GM20000 (cell line): Measurements from ENCODE around the gene RFX4.

Source experiments
- DNase-seq: peaks from one replicate; pipeline ENCODE4 v3.0.0; 2012; ENCODE audit warnings: low spot score
- CTCF ChIP-seq: IDR thresholded peaks from 2 replicates; pipeline ENCODE4 v1.5.1; 2012; ENCODE audit warnings: mild to moderate bottlenecking, control low read depth; ENCODE audit errors: extremely low read depth, missing control alignments

Gene RFX4

GRCh38 chr12:106576848-106577247 lies 6.0 kb upstream of the RFX4 start:
- TF ChIP-seq CTCF, result no peak
- DNase-seq, result no peak

DNA sequence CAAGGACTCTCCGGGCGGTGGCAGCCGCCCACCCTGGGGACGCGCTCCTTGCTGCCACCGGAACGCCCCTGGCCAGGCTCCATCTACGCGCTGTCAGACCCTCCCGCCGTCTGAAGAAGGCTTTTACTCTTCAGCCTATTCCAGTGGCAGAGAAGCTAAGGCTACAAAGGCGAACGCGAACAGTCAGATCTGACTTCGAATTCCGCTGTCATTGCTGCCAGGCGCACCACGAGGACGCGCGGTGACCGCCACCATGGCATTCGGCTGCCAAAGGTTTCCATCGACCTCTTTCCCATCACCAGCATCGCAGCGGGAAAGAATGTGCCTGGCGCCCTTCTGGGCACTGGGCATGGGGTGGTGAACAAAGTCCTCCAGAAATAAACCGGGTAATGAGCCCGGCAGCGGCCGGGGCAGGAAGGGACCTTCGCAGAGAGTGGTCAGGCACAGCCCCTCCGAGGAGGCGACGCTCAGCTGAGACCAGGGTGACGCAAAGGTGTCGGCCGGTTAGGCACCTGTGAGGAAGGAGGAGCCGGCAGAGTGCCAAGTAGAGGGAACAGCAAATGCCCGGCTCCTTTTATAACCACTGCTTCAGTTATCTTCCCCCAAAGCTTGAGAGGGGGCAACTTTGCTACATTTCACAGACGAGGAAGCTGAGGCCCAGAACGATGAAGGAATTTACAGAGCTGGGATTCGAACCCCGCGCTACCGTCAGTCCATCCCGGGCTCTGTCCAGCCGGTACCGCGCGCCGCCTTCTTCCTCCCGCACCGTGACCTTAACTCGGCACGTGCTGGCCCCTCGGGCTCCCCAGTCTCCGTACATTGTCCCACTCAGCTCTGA lies 1.9 kb upstream of the RFX4 start:
- DNase-seq, result no peak
- no peak for TF ChIP-seq CTCF

- TF ChIP-seq CTCF, result no peak
- DNase-seq, result peak; percentile 34
Measured at GRCh38 chr12:106581543-106582248, 1.1 kb upstream of the RFX4 start.

GRCh38 chr12:106582249-106582591 lies 584 bp upstream of the RFX4 start:
- no peak for DNase-seq
- TF ChIP-seq CTCF, result no peak

- DNase-seq, result no peak
- TF ChIP-seq CTCF, result no peak
Measured at GRCh38 chr12:106583242-106584103, 669 bp downstream of the RFX4 start.

- TF ChIP-seq CTCF, result no peak
- peak; percentile 38 for DNase-seq
Measured at GRCh38 chr12:106584104-106585064, 1.6 kb downstream of the RFX4 start.
